Activated T-cell treated with anti-CD3 and anti-CD28 coated beads for 1 hour (primary cell): ENCODE results near the gene SYDE2.
"Not testable (repeated sequence)": the region's sequence is repeated elsewhere in the genome, so short reads cannot be mapped to it uniquely, and the experiment has no call there.

Source experiments
- DNase-seq: peaks from one replicate; pipeline ENCODE4 v3.0.0-alpha.2; 2020; ENCODE audit warnings: low read depth

The SYDE2 gene

GRCh38 chr1:85166351-85166750 is 34.5 kb downstream of the SYDE2 start:
- DNase-seq: no peak

GRCh38 chr1:85158910-85159309 is 41.9 kb downstream of the SYDE2 start:
- DNase-seq: no peak

- DNase-seq: no peak
Observed at GRCh38 chr1:85157436-85157835, 43.4 kb downstream of the SYDE2 start.

GRCh38 chr1:85153149-85153891 is 47.5 kb downstream of the SYDE2 start:
- no peak for DNase-seq

GRCh38 chr1:85151446-85151845 is 49.4 kb downstream of the SYDE2 start:
- no peak for DNase-seq

GRCh38 chr1:85149805-85150204 is 51.0 kb downstream of the SYDE2 start:
- no peak for DNase-seq

GRCh38 chr1:85148524-85149250 is 52.1 kb downstream of the SYDE2 start:
- no peak for DNase-seq

GRCh38 chr1:85146972-85147359 is 53.9 kb downstream of the SYDE2 start:
- no peak for DNase-seq

GRCh38 chr1:85146298-85146971 is 54.4 kb downstream of the SYDE2 start:
- not testable (repeated sequence) for DNase-seq

- DNase-seq: no peak
Observed at GRCh38 chr1:85144351-85144750, 56.5 kb downstream of the SYDE2 start.

GRCh38 chr1:85142753-85143152 is 58.1 kb downstream of the SYDE2 start:
- no peak for DNase-seq

GRCh38 chr1:85138439-85138838 is 62.4 kb downstream of the SYDE2 start:
- DNase-seq: not testable (repeated sequence)

- DNase-seq: no peak
Observed at GRCh38 chr1:85137660-85138059, 63.2 kb downstream of the SYDE2 start.

- DNase-seq: no peak
Observed at GRCh38 chr1:85135392-85135798, 65.4 kb downstream of the SYDE2 start.

GRCh38 chr1:85134583-85135391 is 66.0 kb downstream of the SYDE2 start:
- DNase-seq: no peak

- no peak for DNase-seq
Observed at GRCh38 chr1:85133565-85134159, 67.2 kb downstream of the SYDE2 start.

- DNase-seq: no peak
Observed at GRCh38 chr1:85132078-85132720, 68.6 kb downstream of the SYDE2 start.

GRCh38 chr1:85128316-85128715 is 72.5 kb downstream of the SYDE2 start:
- no peak for DNase-seq

GRCh38 chr1:85125891-85126290 is 74.9 kb downstream of the SYDE2 start:
- no peak for DNase-seq

- no peak for DNase-seq
Observed at GRCh38 chr1:85124091-85124490, 76.7 kb downstream of the SYDE2 start.

GRCh38 chr1:85122169-85122568 is 78.6 kb downstream of the SYDE2 start:
- no peak for DNase-seq
